Measurements from ENCODE around the gene AP1G2. TPM values are rescaled to one million over a fixed set of nuclear protein-coding genes. Genes with fewer than 3 reads are reported as not detected.

The AP1G2 gene
- total and polyA plus RNA-seq, 8 donors, result 39.1 to 531 (median 189) TPM

- Histone ChIP-seq H3K9me3 (no peaks in the 10 kb centered on the region), H3K36me3 (peaks cover 40 to 60% (median 54%) of the 10 kb centered on the region in 4 donors), H3K27me3 (no peaks in the 10 kb centered on the region), H3K27ac (no peak overlapping the region), H3K4me3 (no peak overlapping the region), H3K4me1 (peaks cover 18 to 48% (median 36%) of the 10 kb centered on the region in 4 donors)
- no peak for DNase-seq
- TF ChIP-seq POLR2AphosphoS5 (IDR thresholded peaks at IDR 0.05), result no peak
- no peak for TF ChIP-seq CTCF (IDR thresholded peaks at IDR 0.05)
- no peak for TF ChIP-seq EP300 (IDR thresholded peaks at IDR 0.05)
- no peak for TF ChIP-seq POLR2A (IDR thresholded peaks at IDR 0.05)
- intact Hi-C loops (cut with DNase I; ENCODE audit: low total_unique reads), result loop anchor here (10.0 kb wide), 1 partner anchor 240 kb away; the partner anchor contains the start of gene PABPN1
- WGBS, 5 donors, result 81 to 88% (median 85%) methylated on average over 7 of the region's 7 CpGs
These were observed 2.7 kb downstream of the AP1G2 start for GRCh38 chr14:23564876-23565275.

GRCh38 chr14:23564181-23564812 is 3.3 kb downstream of the AP1G2 start:
- TF ChIP-seq EP300 (IDR thresholded peaks at IDR 0.05), result no peak
- no peak for TF ChIP-seq POLR2AphosphoS5 (IDR thresholded peaks at IDR 0.05)
- no peak for TF ChIP-seq CTCF (IDR thresholded peaks at IDR 0.05)
- DNase-seq, result no peak
- WGBS, 5 donors, result 77 to 86% (median 80%) methylated on average over 13 of the region's 13 CpGs
- intact Hi-C loops (cut with DNase I; ENCODE audit: low total_unique reads), result loop anchor here (10.0 kb wide), 1 partner anchor 239 kb away; the partner anchor contains the start of gene PABPN1
- Histone ChIP-seq H3K4me3 (no peak overlapping the region), H3K36me3 (peaks cover 44 to 65% (median 60%) of the 10 kb centered on the region in 4 donors), H3K4me1 (peaks cover 18 to 44% (median 36%) of the 10 kb centered on the region in 4 donors), H3K27me3 (no peaks in the 10 kb centered on the region), H3K27ac (peak overlapping the region in 1 of 5 donors; percentile 1), H3K9me3 (no peaks in the 10 kb centered on the region)

GRCh38 chr14:23563473-23564180 is 4.0 kb downstream of the AP1G2 start:
- no peaks in the 10 kb centered on the region for H3K9me3 ChIP-seq
- peaks cover 51 to 72% (median 66%) of the 10 kb centered on the region in 4 donors for H3K36me3 ChIP-seq
- intact Hi-C loops (cut with DNase I; ENCODE audit: low total_unique reads), result loop anchor here (10.0 kb wide), 1 partner anchor 239 kb away; the partner anchor contains the start of gene PABPN1
- 59 to 85% (median 74%) methylated on average over 11 to 14 of the region's 14 CpGs for WGBS, 5 donors
- H3K4me1 ChIP-seq, result peaks cover 18 to 47% (median 35%) of the 10 kb centered on the region in 4 donors
- H3K27me3 ChIP-seq, result no peaks in the 10 kb centered on the region
- H3K27ac ChIP-seq, result peak overlapping the region in 3 of 5 donors; percentile 1 to 12 (median 3)
- DNase-seq, result no peak
- no peak overlapping the region for H3K4me3 ChIP-seq
- TF ChIP-seq POLR2A (IDR thresholded peaks at IDR 0.05), result no peak
- no peak for TF ChIP-seq POLR2AphosphoS5 (IDR thresholded peaks at IDR 0.05)
- TF ChIP-seq EP300 (IDR thresholded peaks at IDR 0.05), result no peak
- TF ChIP-seq CTCF (IDR thresholded peaks at IDR 0.05), result no peak

- Histone ChIP-seq H3K9me3 (no peaks in the 10 kb centered on the region), H3K36me3 (peaks cover 53 to 79% (median 73%) of the 10 kb centered on the region in 4 donors), H3K4me1 (peaks cover 13 to 47% (median 35%) of the 10 kb centered on the region in 4 donors), H3K27ac (peak overlapping the region in 2 of 5 donors; percentile 3 to 12), H3K4me3 (no peak overlapping the region), H3K27me3 (no peaks in the 10 kb centered on the region)
- peak; percentile 58 to 81 for DNase-seq
- intact Hi-C loops (cut with DNase I; ENCODE audit: low total_unique reads), result loop anchor here (10.0 kb wide), 1 partner anchor 238 kb away; the partner anchor contains the start of gene PABPN1
- TF ChIP-seq EP300 (IDR thresholded peaks at IDR 0.05) (no peak), POLR2A (IDR thresholded peaks at IDR 0.05) (no peak), CTCF (IDR thresholded peaks at IDR 0.05) (peak in 5 of 7 experiments; percentile 89 to 97 (median 92)), POLR2AphosphoS5 (IDR thresholded peaks at IDR 0.05) (no peak)
- 94 to 96% (median 96%) methylated on average over 2 of the region's 2 CpGs; no CpG with 5 or more reads in 1 of the 5 donors for WGBS, 5 donors
These were observed 4.6 kb downstream of the AP1G2 start for GRCh38 chr14:23562822-23563472.
